ENCODE measurements around the gene HMGCR. TPM values are rescaled to one million over a fixed set of nuclear protein-coding genes. Genes with fewer than 3 reads are reported as not detected.
"Not testable (repeated sequence)": the region's sequence is repeated elsewhere in the genome, so short reads cannot be mapped to it uniquely, and the experiment has no call there.

HMGCR gene
- total and polyA plus RNA-seq, 2 donors (not counting 3 experiments of a cell fraction or from before 2014, with no cell fraction given), result 39.6 to 104 TPM

DNA sequence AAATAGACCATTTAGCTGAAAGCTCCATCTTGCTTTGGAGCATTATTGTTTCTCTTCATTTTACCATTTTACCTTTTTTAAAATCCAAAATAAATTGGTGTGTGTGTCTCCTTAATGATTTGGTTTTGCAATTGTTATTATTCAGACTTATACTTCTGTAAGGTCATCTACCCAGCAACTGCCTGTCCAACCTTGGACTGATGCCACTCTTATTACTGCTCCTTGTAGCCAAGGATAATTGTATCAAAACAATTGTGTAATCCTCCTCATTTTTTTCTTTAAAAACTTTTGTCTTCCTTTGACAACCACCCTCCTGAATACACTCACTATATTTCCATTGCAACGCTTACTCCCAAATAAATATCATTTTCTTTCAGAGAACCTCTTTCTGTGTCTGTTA, 30.3 kb upstream of the HMGCR start:
- POLR2A ChIA-PET, result no interaction called here
- Histone ChIP-seq H3K27ac (ENCODE audit: insufficient read depth, low read depth, low read length) (no peak overlapping the region), H3K36me3 (ENCODE audit: control insufficient read depth in 2 of 2, extremely low read depth in 1 of 2, insufficient read depth in 2 of 2, low read length in 2 of 2) (no peaks in the 10 kb centered on the region), H3K4me3 (replicated peaks in 1 of 3; ENCODE audit: insufficient read depth in 1 of 3, low read depth in 1 of 3, low read length in 3 of 3) (no peak overlapping the region), H3K9me3 (replicated peaks; ENCODE audit: control insufficient read depth, insufficient read depth, low read length) (no peaks in the 10 kb centered on the region), H3K9me1 (replicated peaks; ENCODE audit: control insufficient read depth, extremely low read depth, insufficient read depth, low read length) (no peaks in the 10 kb centered on the region), H3K4me2 (ENCODE audit: insufficient read depth, low read length) (no peak overlapping the region), H3K27me3 (ENCODE audit: control insufficient read depth in 2 of 2, insufficient read depth in 2 of 2, low read length in 2 of 2) (peaks cover 5 to 6% of the 10 kb centered on the region in 2 experiments), H3K9ac (replicated peaks; ENCODE audit: extremely low read depth, insufficient read depth, low read length) (no peak overlapping the region), H3K4me1 (ENCODE audit: control insufficient read depth, extremely low read depth, insufficient read depth, low read length) (no peaks in the 10 kb centered on the region), H3K79me2 (ENCODE audit: control insufficient read depth, insufficient read depth, low read length) (no peaks in the 10 kb centered on the region), H2AFZ (ENCODE audit: low read depth, low read length) (no peak overlapping the region), H4K20me1 (replicated peaks; ENCODE audit: control insufficient read depth, extremely low read depth, insufficient read depth, low read length) (no peaks in the 10 kb centered on the region)
- BruUV-seq (replicated peaks), result no TSS peak
- intact Hi-C loops (cut with micrococcal nuclease) (no loop called here), dilution Hi-C loops (cut with MboI; ENCODE audit: extremely low pct_ligation_motif_present, low sequenced_read_pairs) (no loop called here)
- CTCF ChIA-PET, result no interaction called here
- DNase-seq (ENCODE audit: low read depth, low spot score), result no peak
- FAIRE-seq, result no peak
- TF ChIP-seq GATA2 (IDR thresholded peaks at IDR 0.05; ENCODE audit: insufficient read depth, insufficient read length, low read depth, low read length), result no peak

DNA sequence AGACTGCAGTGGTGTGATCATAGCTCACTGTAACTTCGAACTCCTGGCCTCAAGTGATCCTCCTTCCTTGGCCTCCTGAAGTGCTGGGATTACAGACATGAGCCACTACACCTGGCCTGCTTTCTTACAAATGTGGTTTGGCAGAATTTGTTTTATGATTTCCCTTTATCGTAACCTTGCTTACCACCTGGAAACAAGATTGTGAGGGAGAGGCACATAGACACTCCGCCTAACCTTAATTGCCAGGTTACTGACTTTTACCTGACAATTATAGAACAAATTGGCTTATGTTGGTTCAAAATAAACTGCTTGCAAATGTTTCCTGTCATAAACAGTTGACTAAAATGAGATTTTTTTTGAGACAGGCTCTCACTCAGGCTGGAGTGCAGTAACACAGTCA, 26.8 kb upstream of the HMGCR start:
- no peak overlapping the region for H3K4me2 ChIP-seq (ENCODE audit: insufficient read depth, low read length)
- no peaks in the 10 kb centered on the region for H3K4me1 ChIP-seq (ENCODE audit: control insufficient read depth, extremely low read depth, insufficient read depth, low read length)
- H3K9ac ChIP-seq (replicated peaks; ENCODE audit: extremely low read depth, insufficient read depth, low read length), result no peak overlapping the region
- no peaks in the 10 kb centered on the region for H3K79me2 ChIP-seq (ENCODE audit: control insufficient read depth, insufficient read depth, low read length)
- ChIA-PET CTCF (interaction anchor here (0.8 kb wide), 1 partner anchor 11 kb away, joined by 3 read pairs; no protein-coding TSS in a partner anchor), POLR2A (no interaction called here)
- no TSS peak for BruUV-seq (replicated peaks)
- dilution Hi-C loops (cut with MboI; ENCODE audit: extremely low pct_ligation_motif_present, low sequenced_read_pairs), result no loop called here
- H3K4me3 ChIP-seq (replicated peaks in 1 of 3; ENCODE audit: insufficient read depth in 1 of 3, low read depth in 1 of 3, low read length in 3 of 3), result no peak overlapping the region
- no peaks in the 10 kb centered on the region for H3K9me3 ChIP-seq (replicated peaks; ENCODE audit: control insufficient read depth, insufficient read depth, low read length)
- FAIRE-seq (no peak), DNase-seq (ENCODE audit: low read depth, low spot score) (no peak)
- no peaks in the 10 kb centered on the region for H3K9me1 ChIP-seq (replicated peaks; ENCODE audit: control insufficient read depth, extremely low read depth, insufficient read depth, low read length)
- intact Hi-C loops (cut with micrococcal nuclease), result no loop called here
- TF ChIP-seq, protein P1, sequence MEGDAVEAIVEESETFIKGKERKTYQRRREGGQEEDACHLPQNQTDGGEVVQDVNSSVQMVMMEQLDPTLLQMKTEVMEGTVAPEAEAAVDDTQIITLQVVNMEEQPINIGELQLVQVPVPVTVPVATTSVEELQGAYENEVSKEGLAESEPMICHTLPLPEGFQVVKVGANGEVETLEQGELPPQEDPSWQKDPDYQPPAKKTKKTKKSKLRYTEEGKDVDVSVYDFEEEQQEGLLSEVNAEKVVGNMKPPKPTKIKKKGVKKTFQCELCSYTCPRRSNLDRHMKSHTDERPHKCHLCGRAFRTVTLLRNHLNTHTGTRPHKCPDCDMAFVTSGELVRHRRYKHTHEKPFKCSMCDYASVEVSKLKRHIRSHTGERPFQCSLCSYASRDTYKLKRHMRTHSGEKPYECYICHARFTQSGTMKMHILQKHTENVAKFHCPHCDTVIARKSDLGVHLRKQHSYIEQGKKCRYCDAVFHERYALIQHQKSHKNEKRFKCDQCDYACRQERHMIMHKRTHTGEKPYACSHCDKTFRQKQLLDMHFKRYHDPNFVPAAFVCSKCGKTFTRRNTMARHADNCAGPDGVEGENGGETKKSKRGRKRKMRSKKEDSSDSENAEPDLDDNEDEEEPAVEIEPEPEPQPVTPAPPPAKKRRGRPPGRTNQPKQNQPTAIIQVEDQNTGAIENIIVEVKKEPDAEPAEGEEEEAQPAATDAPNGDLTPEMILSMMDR (IDR thresholded peaks at IDR 0.05; ENCODE audit: extremely low read depth in 1 of 2, insufficient read depth in 1 of 2, low read depth in 1 of 2, low read length in 2 of 2), result no peak
- TF ChIP-seq EZH2 (IDR thresholded peaks at IDR 0.05; ENCODE audit: borderline replicate concordance, low read depth, low read length, severe bottlenecking), result no peak
- H2AFZ ChIP-seq (ENCODE audit: low read depth, low read length), result no peak overlapping the region
- H4K20me1 ChIP-seq (replicated peaks; ENCODE audit: control insufficient read depth, extremely low read depth, insufficient read depth, low read length), result no peaks in the 10 kb centered on the region
- H3K36me3 ChIP-seq (ENCODE audit: control insufficient read depth in 2 of 2, extremely low read depth in 1 of 2, insufficient read depth in 2 of 2, low read length in 2 of 2), result no peaks in the 10 kb centered on the region
- H3K27ac ChIP-seq (ENCODE audit: insufficient read depth, low read depth, low read length), result no peak overlapping the region
- H3K27me3 ChIP-seq (ENCODE audit: control insufficient read depth in 2 of 2, insufficient read depth in 2 of 2, low read length in 2 of 2), result peaks cover 5 to 6% of the 10 kb centered on the region in 2 experiments

- H3K9me3 ChIP-seq (replicated peaks; ENCODE audit: control insufficient read depth, insufficient read depth, low read length); BruUV-seq (replicated peaks); H3K4me2 ChIP-seq (ENCODE audit: insufficient read depth, low read length); DNase-seq (ENCODE audit: low read depth, low spot score); H2AFZ ChIP-seq (ENCODE audit: low read depth, low read length); POLR2A ChIA-PET; H3K4me3 ChIP-seq (replicated peaks in 1 of 3; ENCODE audit: insufficient read depth in 1 of 3, low read depth in 1 of 3, low read length in 3 of 3); H3K9ac ChIP-seq (replicated peaks; ENCODE audit: extremely low read depth, insufficient read depth, low read length); H3K9me1 ChIP-seq (replicated peaks; ENCODE audit: control insufficient read depth, extremely low read depth, insufficient read depth, low read length); FAIRE-seq; H4K20me1 ChIP-seq (replicated peaks; ENCODE audit: control insufficient read depth, extremely low read depth, insufficient read depth, low read length); H3K4me1 ChIP-seq (ENCODE audit: control insufficient read depth, extremely low read depth, insufficient read depth, low read length); intact Hi-C loops (cut with micrococcal nuclease); H3K36me3 ChIP-seq (ENCODE audit: control insufficient read depth in 2 of 2, extremely low read depth in 1 of 2, insufficient read depth in 2 of 2, low read length in 2 of 2); H3K27me3 ChIP-seq (ENCODE audit: control insufficient read depth in 2 of 2, insufficient read depth in 2 of 2, low read length in 2 of 2); H3K27ac ChIP-seq (ENCODE audit: insufficient read depth, low read depth, low read length); H3K79me2 ChIP-seq (ENCODE audit: control insufficient read depth, insufficient read depth, low read length); dilution Hi-C loops (cut with MboI; ENCODE audit: extremely low pct_ligation_motif_present, low sequenced_read_pairs): not testable (repeated sequence)
- CTCF ChIA-PET, result interaction anchor here (1.5 kb wide), 2 partner anchors 18 to 362 kb away, joined by 4 read pairs; partner anchors contain the start of gene HMGCR
Observed at GRCh38 chr5:75319148-75319547, 17.9 kb upstream of the HMGCR start.

All from endothelial cell of umbilical vein (primary cell).